ENCODE data around the gene DCAF10. TPM values are rescaled to one million over a fixed set of nuclear protein-coding genes. Genes with fewer than 3 reads are reported as not detected.

The DCAF10 gene
- total RNA-seq, 2 donors from 2014 or later = 24.4 to 47.4 TPM

DNA sequence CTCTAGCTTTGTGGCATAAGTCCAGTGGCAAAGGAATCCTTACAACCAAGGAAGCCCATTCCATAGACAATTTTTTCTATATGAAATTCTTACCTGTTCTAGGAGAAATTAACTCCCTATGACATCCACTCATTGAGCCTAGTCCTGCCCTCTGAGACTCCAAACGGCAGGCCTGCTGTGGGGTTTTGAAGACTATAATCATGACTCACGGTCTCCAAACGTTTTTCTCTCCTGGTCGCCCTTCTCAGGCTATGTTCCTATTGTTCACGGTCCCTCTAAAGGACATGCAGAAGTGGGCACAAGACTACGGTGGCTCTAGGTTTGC, 16.3 kb upstream of the DCAF10 start:
- Histone ChIP-seq H3K4me1 (ENCODE audit: control insufficient read depth in 1 of 2, low read depth in 2 of 2) (peaks cover 4 to 19% of the 10 kb centered on the region in 2 donors), H3K27ac (peak overlapping the region; percentile 77 to 86), H3K4me3 (peak overlapping the region; percentile 96), H3K9me3 (no peaks in the 10 kb centered on the region), H3K27me3 (replicated peaks; ENCODE audit: insufficient read depth) (no peaks in the 10 kb centered on the region), H3K36me3 (peaks cover 24% of the 10 kb centered on the region)
- DNase-seq (ENCODE audit: low spot score) (no peak), ATAC-seq (ENCODE audit: insufficient number of reproducible peaks, low FRiP score, low read depth) (no peak)
- TF ChIP-seq, protein P1, sequence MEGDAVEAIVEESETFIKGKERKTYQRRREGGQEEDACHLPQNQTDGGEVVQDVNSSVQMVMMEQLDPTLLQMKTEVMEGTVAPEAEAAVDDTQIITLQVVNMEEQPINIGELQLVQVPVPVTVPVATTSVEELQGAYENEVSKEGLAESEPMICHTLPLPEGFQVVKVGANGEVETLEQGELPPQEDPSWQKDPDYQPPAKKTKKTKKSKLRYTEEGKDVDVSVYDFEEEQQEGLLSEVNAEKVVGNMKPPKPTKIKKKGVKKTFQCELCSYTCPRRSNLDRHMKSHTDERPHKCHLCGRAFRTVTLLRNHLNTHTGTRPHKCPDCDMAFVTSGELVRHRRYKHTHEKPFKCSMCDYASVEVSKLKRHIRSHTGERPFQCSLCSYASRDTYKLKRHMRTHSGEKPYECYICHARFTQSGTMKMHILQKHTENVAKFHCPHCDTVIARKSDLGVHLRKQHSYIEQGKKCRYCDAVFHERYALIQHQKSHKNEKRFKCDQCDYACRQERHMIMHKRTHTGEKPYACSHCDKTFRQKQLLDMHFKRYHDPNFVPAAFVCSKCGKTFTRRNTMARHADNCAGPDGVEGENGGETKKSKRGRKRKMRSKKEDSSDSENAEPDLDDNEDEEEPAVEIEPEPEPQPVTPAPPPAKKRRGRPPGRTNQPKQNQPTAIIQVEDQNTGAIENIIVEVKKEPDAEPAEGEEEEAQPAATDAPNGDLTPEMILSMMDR (IDR thresholded peaks at IDR 0.05) = no peak

DNA sequence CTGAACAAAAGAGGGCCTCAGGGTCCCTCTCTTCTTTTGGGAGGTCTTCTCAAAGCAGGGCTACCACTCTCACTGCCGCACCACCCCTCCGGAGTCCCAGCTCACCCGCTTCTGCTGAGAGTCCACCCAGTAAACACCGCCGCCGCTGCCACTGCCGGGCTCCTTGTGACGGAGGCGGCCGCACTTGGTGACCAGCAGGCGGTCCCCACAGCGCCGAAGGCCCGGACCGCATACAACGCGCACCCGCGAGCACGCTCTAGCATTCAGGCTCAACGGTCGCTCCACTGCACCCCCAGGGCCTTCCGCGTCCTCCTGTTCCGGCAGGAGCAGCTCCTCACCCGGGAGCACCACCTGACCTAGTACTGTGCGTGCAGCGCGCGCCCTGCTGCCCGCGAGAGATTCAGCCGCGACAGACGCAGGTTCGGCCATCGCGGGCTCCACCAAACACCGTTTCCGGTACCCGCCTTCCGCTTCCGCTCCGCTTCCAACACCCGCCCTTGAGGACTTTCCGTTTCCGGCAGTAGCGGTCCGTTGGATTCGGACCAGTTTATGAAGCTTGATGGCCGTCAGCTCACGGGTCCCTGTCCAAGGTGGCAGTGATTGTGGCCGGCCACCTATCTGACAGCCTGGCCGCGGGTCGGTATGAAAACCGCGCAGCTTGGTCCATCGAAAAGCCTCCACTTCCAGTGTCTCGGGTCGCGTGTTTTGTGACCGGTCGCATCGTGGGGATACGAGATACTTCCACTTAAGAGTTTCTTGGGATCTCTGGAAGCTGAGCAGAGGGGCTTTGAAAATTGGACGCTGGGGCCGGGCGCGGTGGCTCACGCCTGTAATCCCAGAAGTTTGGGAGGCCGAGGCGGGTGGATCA, 15.7 kb upstream of the DCAF10 start, which contains the start of gene EXOSC3:
EXOSC3 (minus strand) TSS at position 449 of the 868 bp plus-strand sequence; CDS start at position 429, 20 bp downstream.
- peak; percentile 58 for DNase-seq (ENCODE audit: low spot score)
- Histone ChIP-seq H3K36me3 (peaks cover 19% of the 10 kb centered on the region), H3K9me3 (no peaks in the 10 kb centered on the region), H3K27me3 (replicated peaks; ENCODE audit: insufficient read depth) (no peaks in the 10 kb centered on the region), H3K27ac (peak within 1 kb of the TSS; percentile 77 to 86), H3K4me3 (peak within 1 kb of the TSS; percentile 96), H3K4me1 (ENCODE audit: control insufficient read depth in 1 of 2, low read depth in 2 of 2) (peaks cover 4 to 19% of the 10 kb centered on the region in 2 donors)
- TF ChIP-seq, protein P1 (IDR thresholded peaks at IDR 0.05) = peak; percentile 16
- peak; percentile 81 for ATAC-seq (ENCODE audit: insufficient number of reproducible peaks, low FRiP score, low read depth)

DNA sequence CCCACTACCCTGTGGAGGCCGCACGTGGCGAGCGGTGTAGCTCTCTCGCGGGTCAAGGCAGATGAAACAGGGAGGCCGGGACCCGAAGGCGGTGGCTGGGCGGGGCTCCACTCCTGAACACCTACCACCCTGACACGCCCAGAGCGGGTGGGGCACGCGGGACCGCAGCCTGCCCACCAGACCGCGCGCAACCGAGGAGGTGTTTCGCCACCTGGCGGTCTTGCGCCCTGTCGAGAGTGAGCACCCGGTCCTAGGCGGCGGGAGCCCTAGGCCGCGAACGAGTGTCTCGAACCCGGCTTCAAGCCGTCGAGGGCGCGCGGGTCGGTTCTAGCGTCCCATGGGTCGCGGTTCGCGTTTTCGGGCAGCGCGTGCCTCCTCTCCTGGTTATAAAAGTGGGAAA, 13.5 kb upstream of the DCAF10 start:
- Histone ChIP-seq H3K27me3 (replicated peaks; ENCODE audit: insufficient read depth) (no peaks in the 10 kb centered on the region), H3K9me3 (no peaks in the 10 kb centered on the region), H3K27ac (no peak overlapping the region), H3K36me3 (peaks cover 3% of the 10 kb centered on the region), H3K4me1 (ENCODE audit: control insufficient read depth in 1 of 2, low read depth in 2 of 2) (peaks cover 4 to 19% of the 10 kb centered on the region in 2 donors), H3K4me3 (no peak overlapping the region)
- DNase-seq (ENCODE audit: low spot score) (no peak), ATAC-seq (ENCODE audit: insufficient number of reproducible peaks, low FRiP score, low read depth) (no peak)
- TF ChIP-seq, protein P1 (IDR thresholded peaks at IDR 0.05) = no peak

DNA sequence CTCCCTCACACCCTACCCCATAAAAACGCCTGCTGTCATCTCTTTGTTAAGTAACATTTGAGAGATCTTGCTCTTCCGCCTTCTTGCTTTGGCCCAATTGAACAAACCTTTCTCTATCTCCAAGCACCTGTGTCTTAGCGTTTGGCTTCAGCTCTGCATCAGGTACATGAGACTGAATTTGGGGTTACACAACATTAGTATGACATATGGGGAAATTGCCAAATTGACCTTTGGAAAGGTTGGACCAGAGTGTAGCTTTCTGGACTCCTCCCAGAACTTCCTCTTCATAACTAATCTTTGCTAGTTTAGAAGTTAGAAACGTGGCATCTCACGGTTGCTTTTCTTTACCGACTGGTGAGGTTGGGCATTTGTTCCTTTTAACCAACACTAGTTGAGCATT, 12.3 kb upstream of the DCAF10 start:
- H3K9me3 ChIP-seq = no peaks in the 10 kb centered on the region
- H3K4me3 ChIP-seq = no peak overlapping the region
- no peaks in the 10 kb centered on the region for H3K27me3 ChIP-seq (replicated peaks; ENCODE audit: insufficient read depth)
- ATAC-seq (ENCODE audit: insufficient number of reproducible peaks, low FRiP score, low read depth) = no peak
- peaks cover 4 to 15% of the 10 kb centered on the region in 2 donors for H3K4me1 ChIP-seq (ENCODE audit: control insufficient read depth in 1 of 2, low read depth in 2 of 2)
- TF ChIP-seq, protein P1 (IDR thresholded peaks at IDR 0.05) = no peak
- DNase-seq (ENCODE audit: low spot score) = no peak
- no peaks in the 10 kb centered on the region for H3K36me3 ChIP-seq
- no peak overlapping the region for H3K27ac ChIP-seq

DNA sequence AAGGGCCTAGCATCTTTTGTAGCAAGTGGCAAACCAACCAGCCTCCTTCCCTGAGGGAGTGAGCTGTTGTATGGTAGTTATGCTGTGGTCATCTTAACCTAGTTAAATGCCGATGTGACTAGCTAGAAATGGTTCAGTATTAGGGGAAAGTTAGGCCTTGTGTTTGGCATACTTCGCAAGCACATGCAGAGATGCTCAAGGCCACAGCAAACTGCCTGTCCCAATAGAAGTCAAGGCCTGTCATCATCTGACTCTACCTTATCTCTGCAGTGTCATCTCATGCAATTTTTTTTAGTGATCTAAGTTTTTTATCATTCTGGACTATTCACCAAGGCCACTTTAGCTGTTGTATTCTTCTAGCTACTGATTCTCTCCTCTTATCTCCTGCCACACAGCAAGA, 10.5 kb upstream of the DCAF10 start:
- Histone ChIP-seq H3K9me3 (no peaks in the 10 kb centered on the region), H3K4me1 (ENCODE audit: control insufficient read depth in 1 of 2, low read depth in 2 of 2) (peaks cover 0 to 5% of the 10 kb centered on the region in 2 donors), H3K27ac (no peak overlapping the region), H3K27me3 (replicated peaks; ENCODE audit: insufficient read depth) (no peaks in the 10 kb centered on the region), H3K36me3 (no peaks in the 10 kb centered on the region), H3K4me3 (no peak overlapping the region)
- DNase-seq (ENCODE audit: low spot score) = no peak
- no peak for ATAC-seq (ENCODE audit: insufficient number of reproducible peaks, low FRiP score, low read depth)
- TF ChIP-seq, protein P1 (IDR thresholded peaks at IDR 0.05) = no peak

All from thoracic aorta (tissue), 2 donors.